Measurements from ENCODE around the gene GSTT4. TPM values are rescaled to one million over a fixed set of nuclear protein-coding genes. Genes with fewer than 3 reads are reported as not detected.
"Not testable (repeated sequence)": the region's sequence is repeated elsewhere in the genome, so short reads cannot be mapped to it uniquely, and the experiment has no call there.

The GSTT4 gene
- total and polyA plus RNA-seq, 5 donors = not detected

GRCh38 chr22:23989583-23990244, 15.5 kb downstream of the GSTT4 start:
- DNase-seq; H3K27me3 ChIP-seq (ENCODE audit: control insufficient read depth, insufficient read depth); intact Hi-C loops (cut with DNase I); H3K4me1 ChIP-seq (ENCODE audit: control insufficient read depth, insufficient read depth, low read length); H3K4me3 ChIP-seq (ENCODE audit: low read length); ATAC-seq; H3K27ac ChIP-seq (ENCODE audit: low read length); H3K9me3 ChIP-seq (ENCODE audit: control insufficient read depth, low read length): not testable (repeated sequence)
- WGBS = 87% methylated on average over 2 of the region's 3 CpGs

DNA sequence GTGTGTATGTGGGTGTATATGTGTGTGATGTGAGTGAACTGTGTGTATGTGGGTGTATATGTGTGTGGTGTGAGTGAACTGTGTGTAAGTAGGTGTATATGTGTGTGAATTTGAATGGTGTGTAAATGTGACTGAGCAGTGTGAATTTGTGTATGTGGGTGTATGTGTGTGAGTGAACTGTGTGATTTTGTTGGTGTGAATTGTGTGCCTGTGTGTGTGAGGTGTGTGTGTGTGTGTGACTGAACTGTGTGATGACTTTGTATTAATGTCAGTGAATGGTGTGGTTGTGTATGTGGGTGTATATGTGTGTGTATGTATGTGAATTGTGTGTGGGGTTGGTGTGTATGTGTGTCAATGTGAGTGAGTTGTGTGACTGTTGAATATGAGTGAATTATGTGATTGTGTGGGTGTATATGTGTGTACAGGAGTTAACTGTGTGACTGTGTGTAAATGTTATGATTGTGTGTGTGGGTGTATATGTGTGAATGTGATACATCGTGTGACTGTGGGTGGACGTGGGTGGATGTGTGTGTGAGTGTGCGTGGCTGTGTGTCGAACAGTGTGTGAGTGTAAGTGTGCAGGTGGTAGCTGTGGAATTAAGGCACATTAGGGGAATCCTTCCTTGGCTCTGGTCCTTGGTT, 18.6 kb downstream of the GSTT4 start:
- intact Hi-C loops (cut with DNase I); H3K4me3 ChIP-seq (ENCODE audit: low read length); H3K9me3 ChIP-seq (ENCODE audit: control insufficient read depth, low read length); H3K27me3 ChIP-seq (ENCODE audit: control insufficient read depth, insufficient read depth); H3K27ac ChIP-seq (ENCODE audit: low read length); ATAC-seq; H3K4me1 ChIP-seq (ENCODE audit: control insufficient read depth, insufficient read depth, low read length); DNase-seq: not testable (repeated sequence)
- 80% methylated on average over 4 of the region's 4 CpGs for WGBS

DNA sequence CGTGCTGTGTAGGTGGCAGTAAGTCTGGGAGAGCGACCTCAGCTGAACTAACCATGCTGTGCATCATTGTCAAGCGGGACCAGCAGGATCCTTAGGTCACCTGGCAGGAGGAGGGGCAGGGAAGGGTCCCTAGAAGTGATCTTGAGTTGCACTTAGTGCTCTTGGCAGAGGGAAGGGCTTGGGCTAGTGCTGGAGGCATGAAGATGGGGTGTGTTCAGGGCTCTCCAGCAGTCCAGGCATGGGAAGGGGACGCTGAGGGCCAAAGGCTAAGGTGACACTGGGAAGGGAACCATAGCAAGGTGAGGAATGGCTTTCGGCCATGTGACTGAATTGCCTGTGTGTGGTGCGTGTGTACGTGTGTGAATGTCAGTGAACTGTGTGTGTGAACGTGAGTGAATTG, 19.2 kb downstream of the GSTT4 start:
- ATAC-seq; DNase-seq; H3K27me3 ChIP-seq (ENCODE audit: control insufficient read depth, insufficient read depth); H3K4me1 ChIP-seq (ENCODE audit: control insufficient read depth, insufficient read depth, low read length); H3K9me3 ChIP-seq (ENCODE audit: control insufficient read depth, low read length); intact Hi-C loops (cut with DNase I); H3K27ac ChIP-seq (ENCODE audit: low read length); H3K4me3 ChIP-seq (ENCODE audit: low read length): not testable (repeated sequence)
- 79% methylated on average over 8 of the region's 8 CpGs for WGBS

DNA sequence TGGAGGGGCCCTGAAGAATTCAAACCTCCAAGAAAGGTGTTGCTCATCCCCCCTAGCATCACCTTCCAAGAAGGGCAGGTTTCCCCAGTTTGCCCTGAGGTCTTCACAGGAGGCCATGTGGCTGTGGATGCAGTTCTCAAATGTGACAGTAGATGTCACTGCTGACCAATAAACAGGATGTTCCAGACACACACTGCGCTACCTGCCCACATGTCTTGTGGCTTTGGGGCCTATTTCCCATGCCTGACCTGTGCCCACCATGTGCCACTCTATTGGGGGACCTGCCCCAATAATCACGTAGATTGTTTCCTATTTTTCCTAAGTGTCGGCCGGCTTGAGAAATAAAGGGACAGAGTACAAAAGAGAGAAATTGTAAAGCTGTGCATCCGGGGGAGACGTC, 20.8 kb downstream of the GSTT4 start:
- ATAC-seq (peak in 1 of 2 donors; percentile 21), DNase-seq (no peak)
- 37% methylated on average over 6 of the region's 6 CpGs for WGBS

GRCh38 chr22:23980567-23980966, 24.7 kb downstream of the GSTT4 start:
- H3K4me3 ChIP-seq (ENCODE audit: low read length); H3K4me1 ChIP-seq (ENCODE audit: control insufficient read depth, insufficient read depth, low read length); H3K9me3 ChIP-seq (ENCODE audit: control insufficient read depth, low read length); intact Hi-C loops (cut with DNase I); ATAC-seq; DNase-seq; H3K27me3 ChIP-seq (ENCODE audit: control insufficient read depth, insufficient read depth); H3K27ac ChIP-seq (ENCODE audit: low read length): not testable (repeated sequence)
- WGBS = 35% methylated on average over 5 of the region's 7 CpGs

More for the DNA sequence above, 20.8 kb downstream of the GSTT4 start:
- Histone ChIP-seq H3K4me1 (ENCODE audit: control insufficient read depth, insufficient read depth, low read length) (no peaks in the 10 kb centered on the region), H3K27ac (ENCODE audit: low read length) (no peak overlapping the region), H3K27me3 (ENCODE audit: control insufficient read depth, insufficient read depth) (no peaks in the 10 kb centered on the region), H3K4me3 (ENCODE audit: low read length) (no peak overlapping the region), H3K9me3 (ENCODE audit: control insufficient read depth, low read length) (no peaks in the 10 kb centered on the region)
- intact Hi-C loops (cut with DNase I) = no loop called here

DNA sequence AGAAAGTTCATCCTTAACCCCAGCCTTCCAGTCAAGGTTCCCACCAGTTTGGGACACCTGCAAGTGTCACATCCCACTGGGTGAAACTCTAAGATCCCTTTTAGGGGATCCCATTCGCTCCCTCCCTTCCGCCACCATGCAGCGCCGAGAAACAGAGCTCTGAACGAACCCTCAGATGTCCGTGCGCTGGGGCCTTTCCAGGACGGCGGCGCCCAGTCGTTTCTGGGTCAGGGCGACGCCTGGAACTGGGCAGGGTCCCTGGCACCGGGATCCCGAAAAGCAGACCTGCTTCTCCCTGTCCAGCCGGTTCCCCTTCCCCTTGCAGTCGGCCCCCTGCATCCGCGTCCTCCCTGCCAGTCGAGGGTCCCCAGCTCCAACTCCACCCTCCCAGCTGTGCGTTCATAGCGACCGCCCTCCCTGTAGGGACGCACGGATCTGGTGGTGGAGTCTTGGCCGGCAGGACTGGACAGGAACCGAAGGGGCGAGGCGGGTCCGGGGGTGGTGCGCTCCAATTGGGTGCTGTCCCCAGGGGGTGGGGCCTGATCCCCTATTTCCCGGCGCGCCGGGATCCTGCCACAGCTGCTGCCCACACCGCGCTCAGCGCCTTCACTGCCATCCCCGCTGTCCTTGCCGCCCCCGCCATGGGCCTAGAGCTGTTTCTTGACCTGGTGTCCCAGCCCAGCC, 25.6 kb downstream of the GSTT4 start, which contains the start of gene GSTT2:
Gene GSTT2, plus strand, starts transcription at position 578 of the 684 bp plus-strand sequence.
- ATAC-seq = peak; percentile 92 to 94
- intact Hi-C loops (cut with DNase I); H3K9me3 ChIP-seq (ENCODE audit: control insufficient read depth, low read length); H3K4me3 ChIP-seq (ENCODE audit: low read length); H3K27me3 ChIP-seq (ENCODE audit: control insufficient read depth, insufficient read depth); H3K4me1 ChIP-seq (ENCODE audit: control insufficient read depth, insufficient read depth, low read length); H3K27ac ChIP-seq (ENCODE audit: low read length); DNase-seq: not testable (repeated sequence)
- no CpG with 5 or more reads among the region's 41 CpGs for WGBS

DNA sequence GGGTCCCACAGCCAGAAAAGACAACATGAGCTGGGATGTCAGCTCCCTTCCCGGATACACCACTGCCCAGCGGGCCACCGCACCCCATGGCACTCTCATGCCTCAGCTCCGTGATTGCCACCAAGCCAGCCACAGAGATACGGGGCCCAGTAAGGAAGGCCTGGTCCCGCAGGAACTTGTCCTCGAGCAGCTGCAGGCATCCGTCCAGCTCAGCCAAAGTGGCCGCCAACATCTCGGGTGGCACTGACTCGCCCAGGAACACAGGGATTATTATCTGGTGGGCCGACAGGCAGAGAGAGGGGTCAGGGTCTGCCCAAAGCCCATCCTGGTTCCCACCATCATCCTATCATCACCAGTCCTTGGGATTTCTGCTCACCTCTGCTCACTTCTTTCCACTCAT, 27.9 kb downstream of the GSTT4 start:
- ATAC-seq; H3K27me3 ChIP-seq (ENCODE audit: control insufficient read depth, insufficient read depth); H3K9me3 ChIP-seq (ENCODE audit: control insufficient read depth, low read length); H3K27ac ChIP-seq (ENCODE audit: low read length); H3K4me1 ChIP-seq (ENCODE audit: control insufficient read depth, insufficient read depth, low read length); DNase-seq; H3K4me3 ChIP-seq (ENCODE audit: low read length); intact Hi-C loops (cut with DNase I): not testable (repeated sequence)
- 70% methylated on average over 7 of the region's 12 CpGs for WGBS

GRCh38 chr22:23974836-23975352, 30.4 kb downstream of the GSTT4 start:
- H3K9me3 ChIP-seq (ENCODE audit: control insufficient read depth, low read length); H3K4me3 ChIP-seq (ENCODE audit: low read length); H3K4me1 ChIP-seq (ENCODE audit: control insufficient read depth, insufficient read depth, low read length); H3K27ac ChIP-seq (ENCODE audit: low read length); H3K27me3 ChIP-seq (ENCODE audit: control insufficient read depth, insufficient read depth): not testable (repeated sequence)
- WGBS = 19% methylated on average over 7 of the region's 27 CpGs
- intact Hi-C loops (cut with DNase I) = loop anchor here in 1 of 4 donors (5.0 kb wide), 1 partner anchor 43 kb away; no protein-coding TSS in a partner anchor
- ATAC-seq (peak; percentile 17 to 27), DNase-seq (peak in 1 of 3 donors; percentile 58)

GRCh38 chr22:23974345-23974744, 30.9 kb downstream of the GSTT4 start, which contains the start of gene DDT:
DDT (minus strand) TSS chr22:23974441; CDS start chr22:23974414, 27 bp downstream.
- WGBS = no CpG with 5 or more reads among the region's 29 CpGs
- peak; percentile 95 to 96 for ATAC-seq
- not testable (repeated sequence) for H3K9me3 ChIP-seq (ENCODE audit: control insufficient read depth, low read length); H3K4me3 ChIP-seq (ENCODE audit: low read length); H3K27ac ChIP-seq (ENCODE audit: low read length); H3K4me1 ChIP-seq (ENCODE audit: control insufficient read depth, insufficient read depth, low read length); H3K27me3 ChIP-seq (ENCODE audit: control insufficient read depth, insufficient read depth); DNase-seq
- intact Hi-C loops (cut with DNase I) = loop anchor here in 1 of 4 donors (5.0 kb wide), 1 partner anchor 42 kb away; no protein-coding TSS in a partner anchor

GRCh38 chr22:23971927-23972326, 33.3 kb downstream of the GSTT4 start:
- intact Hi-C loops (cut with DNase I) = loop anchor here in 1 of 4 donors (5.0 kb wide), 1 partner anchor 40 kb away; no protein-coding TSS in a partner anchor
- H3K4me1 ChIP-seq (ENCODE audit: control insufficient read depth, insufficient read depth, low read length); DNase-seq; H3K27ac ChIP-seq (ENCODE audit: low read length); H3K9me3 ChIP-seq (ENCODE audit: control insufficient read depth, low read length); H3K27me3 ChIP-seq (ENCODE audit: control insufficient read depth, insufficient read depth); ATAC-seq; H3K4me3 ChIP-seq (ENCODE audit: low read length): not testable (repeated sequence)
- 94% methylated on average over 3 of the region's 3 CpGs for WGBS

Measured in right cardiac atrium (tissue), 5 donors.